ENCODE results near the gene EXOSC2. TPM values are rescaled to one million over a fixed set of nuclear protein-coding genes. Genes with fewer than 3 reads are reported as not detected.

The EXOSC2 gene
- total and polyA plus RNA-seq, 2 donors (not counting 1 experiment from before 2014, with no cell fraction given) = 22.0 to 29.6 TPM

- H3K36me3 ChIP-seq (ENCODE audit: control insufficient read depth, insufficient read depth, low read length) = no peaks in the 10 kb centered on the region
- no peaks in the 10 kb centered on the region for H4K20me1 ChIP-seq (ENCODE audit: control insufficient read depth, extremely low read depth, insufficient read depth, low read length)
- no peaks in the 10 kb centered on the region for H3K4me1 ChIP-seq (ENCODE audit: control insufficient read depth, extremely low read depth, insufficient read depth, low read length)
- no peak overlapping the region for H3K4me2 ChIP-seq (ENCODE audit: extremely low read depth, insufficient read depth, low read length)
- DNase-seq (ENCODE audit: low read depth in 2 of 2) = no peak
- H3K9me3 ChIP-seq (ENCODE audit: control insufficient read depth, insufficient read depth, low read depth, low read length) = no peaks in the 10 kb centered on the region
- TF ChIP-seq EZH2 (IDR thresholded peaks at IDR 0.05; ENCODE audit: low read length, missing control alignments) (no peak), CTCF (conservative IDR thresholded peaks at IDR 0.05 in 1 of 2, IDR thresholded peaks at IDR 0.05 in 1 of 2; ENCODE audit: low read depth in 1 of 2, low read length in 2 of 2) (no peak)
- no peak overlapping the region for H2AFZ ChIP-seq (ENCODE audit: low read length)
- H3K4me3 ChIP-seq (replicated peaks in 1 of 4; ENCODE audit: control extremely low read depth in 1 of 4, insufficient read depth in 1 of 4, low read depth in 3 of 4, low read length in 4 of 4) = no peak overlapping the region
- peaks cover 56% of the 10 kb centered on the region for H3K79me2 ChIP-seq (ENCODE audit: control insufficient read depth, insufficient read depth, low read length)
- no peak overlapping the region for H3K27ac ChIP-seq (ENCODE audit: insufficient read depth, low read length)
- H3K9ac ChIP-seq (ENCODE audit: insufficient read depth, low read length) = no peak overlapping the region
- no peaks in the 10 kb centered on the region for H3K27me3 ChIP-seq (ENCODE audit: control insufficient read depth, insufficient read depth, low read length)
Observed at GRCh38 chr9:130720762-130721161, 27.2 kb downstream of the EXOSC2 start.

GRCh38 chr9:130728721-130729120, 35.1 kb downstream of the EXOSC2 start:
- Histone ChIP-seq H4K20me1 (ENCODE audit: control insufficient read depth, extremely low read depth, insufficient read depth, low read length) (no peaks in the 10 kb centered on the region), H3K36me3 (ENCODE audit: control insufficient read depth, insufficient read depth, low read length) (no peaks in the 10 kb centered on the region), H2AFZ (ENCODE audit: low read length) (no peak overlapping the region), H3K4me3 (replicated peaks in 1 of 4; ENCODE audit: control extremely low read depth in 1 of 4, insufficient read depth in 1 of 4, low read depth in 3 of 4, low read length in 4 of 4) (no peak overlapping the region), H3K27ac (ENCODE audit: insufficient read depth, low read length) (peak overlapping the region; percentile 57), H3K9ac (ENCODE audit: insufficient read depth, low read length) (no peak overlapping the region), H3K79me2 (ENCODE audit: control insufficient read depth, insufficient read depth, low read length) (peaks cover 17% of the 10 kb centered on the region), H3K4me1 (ENCODE audit: control insufficient read depth, extremely low read depth, insufficient read depth, low read length) (peaks cover 7% of the 10 kb centered on the region), H3K9me3 (ENCODE audit: control insufficient read depth, insufficient read depth, low read depth, low read length) (no peaks in the 10 kb centered on the region), H3K4me2 (ENCODE audit: extremely low read depth, insufficient read depth, low read length) (peak overlapping the region; percentile 8), H3K27me3 (ENCODE audit: control insufficient read depth, insufficient read depth, low read length) (no peaks in the 10 kb centered on the region)
- TF ChIP-seq CTCF (conservative IDR thresholded peaks at IDR 0.05 in 1 of 2, IDR thresholded peaks at IDR 0.05 in 1 of 2; ENCODE audit: low read depth in 1 of 2, low read length in 2 of 2) (no peak), EZH2 (IDR thresholded peaks at IDR 0.05; ENCODE audit: low read length, missing control alignments) (no peak)
- DNase-seq (ENCODE audit: low read depth in 2 of 2) = peak; percentile 44 to 86

- H3K36me3 ChIP-seq (ENCODE audit: control insufficient read depth, insufficient read depth, low read length) = no peaks in the 10 kb centered on the region
- peaks cover 7% of the 10 kb centered on the region for H3K4me1 ChIP-seq (ENCODE audit: control insufficient read depth, extremely low read depth, insufficient read depth, low read length)
- H3K4me3 ChIP-seq (replicated peaks in 1 of 4; ENCODE audit: control extremely low read depth in 1 of 4, insufficient read depth in 1 of 4, low read depth in 3 of 4, low read length in 4 of 4) = no peak overlapping the region
- TF ChIP-seq CTCF (conservative IDR thresholded peaks at IDR 0.05 in 1 of 2, IDR thresholded peaks at IDR 0.05 in 1 of 2; ENCODE audit: low read depth in 1 of 2, low read length in 2 of 2) (no peak), EZH2 (IDR thresholded peaks at IDR 0.05; ENCODE audit: low read length, missing control alignments) (no peak)
- peak overlapping the region; percentile 2 for H3K4me2 ChIP-seq (ENCODE audit: extremely low read depth, insufficient read depth, low read length)
- H2AFZ ChIP-seq (ENCODE audit: low read length) = no peak overlapping the region
- peak overlapping the region; percentile 57 for H3K27ac ChIP-seq (ENCODE audit: insufficient read depth, low read length)
- H4K20me1 ChIP-seq (ENCODE audit: control insufficient read depth, extremely low read depth, insufficient read depth, low read length) = no peaks in the 10 kb centered on the region
- no peaks in the 10 kb centered on the region for H3K27me3 ChIP-seq (ENCODE audit: control insufficient read depth, insufficient read depth, low read length)
- no peak for DNase-seq (ENCODE audit: low read depth in 2 of 2)
- no peaks in the 10 kb centered on the region for H3K9me3 ChIP-seq (ENCODE audit: control insufficient read depth, insufficient read depth, low read depth, low read length)
- peaks cover 19% of the 10 kb centered on the region for H3K79me2 ChIP-seq (ENCODE audit: control insufficient read depth, insufficient read depth, low read length)
- H3K9ac ChIP-seq (ENCODE audit: insufficient read depth, low read length) = no peak overlapping the region
Observed at GRCh38 chr9:130729145-130729544, 35.6 kb downstream of the EXOSC2 start.
